Measurements from ENCODE around the gene TMEM184B.

DNA sequence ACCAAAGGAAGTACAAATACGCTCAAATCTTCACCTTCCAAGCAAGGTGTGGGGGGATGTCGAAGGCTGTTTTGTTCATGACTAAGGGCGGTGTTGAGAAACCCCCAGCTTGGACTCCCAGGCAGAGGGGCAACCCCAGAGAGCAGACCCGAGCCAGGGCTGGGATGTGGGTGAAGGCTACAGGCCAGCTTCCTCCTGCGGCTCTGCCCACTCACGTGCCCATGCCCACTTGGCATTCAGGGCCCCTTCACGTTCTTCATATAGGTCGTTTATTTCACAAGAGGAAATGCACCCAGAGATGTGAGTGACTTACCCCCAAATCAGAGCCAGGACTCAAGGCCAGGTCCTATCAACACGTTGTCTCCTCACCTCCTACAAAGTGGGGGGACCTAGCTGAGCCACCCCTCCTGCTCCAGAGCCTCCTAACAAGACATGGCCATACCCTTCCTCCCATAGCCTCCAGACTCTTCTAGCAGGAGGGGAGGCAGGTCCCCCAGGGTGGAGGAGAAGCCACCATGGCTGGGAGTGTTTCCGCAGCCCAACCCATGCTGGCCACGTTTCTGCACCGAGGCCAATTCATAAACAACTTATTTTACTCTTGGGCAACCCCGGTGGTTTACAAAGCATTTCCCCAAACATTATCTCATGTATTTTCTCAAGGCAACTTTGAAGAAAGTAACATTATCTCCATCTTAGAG lies 22.0 kb downstream of the TMEM184B start:
- TF ChIP-seq, protein P1, sequence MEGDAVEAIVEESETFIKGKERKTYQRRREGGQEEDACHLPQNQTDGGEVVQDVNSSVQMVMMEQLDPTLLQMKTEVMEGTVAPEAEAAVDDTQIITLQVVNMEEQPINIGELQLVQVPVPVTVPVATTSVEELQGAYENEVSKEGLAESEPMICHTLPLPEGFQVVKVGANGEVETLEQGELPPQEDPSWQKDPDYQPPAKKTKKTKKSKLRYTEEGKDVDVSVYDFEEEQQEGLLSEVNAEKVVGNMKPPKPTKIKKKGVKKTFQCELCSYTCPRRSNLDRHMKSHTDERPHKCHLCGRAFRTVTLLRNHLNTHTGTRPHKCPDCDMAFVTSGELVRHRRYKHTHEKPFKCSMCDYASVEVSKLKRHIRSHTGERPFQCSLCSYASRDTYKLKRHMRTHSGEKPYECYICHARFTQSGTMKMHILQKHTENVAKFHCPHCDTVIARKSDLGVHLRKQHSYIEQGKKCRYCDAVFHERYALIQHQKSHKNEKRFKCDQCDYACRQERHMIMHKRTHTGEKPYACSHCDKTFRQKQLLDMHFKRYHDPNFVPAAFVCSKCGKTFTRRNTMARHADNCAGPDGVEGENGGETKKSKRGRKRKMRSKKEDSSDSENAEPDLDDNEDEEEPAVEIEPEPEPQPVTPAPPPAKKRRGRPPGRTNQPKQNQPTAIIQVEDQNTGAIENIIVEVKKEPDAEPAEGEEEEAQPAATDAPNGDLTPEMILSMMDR (conservative IDR thresholded peaks at IDR 0.05), result no peak
- no peak for TF ChIP-seq ZFX (IDR thresholded peaks at IDR 0.05)
